SU-DHL-6 (cell line): ENCODE data around the gene STPG2.

Experiments used
- CTCF ChIP-seq: fragments of 200-600 bp; sonication (generic); IDR thresholded peaks from one replicate; pipeline ENCODE4 v1.5.1; 2017; ENCODE audit warnings: antibody characterized with exemption, mild to moderate bottlenecking, low read length, moderate library complexity; ENCODE audit not compliant: insufficient read depth, poor library complexity, severe bottlenecking
- EZH2phosphoT487 ChIP-seq: fragments of 200-600 bp; sonication (generic), shearing (Covaris generic); conservative IDR thresholded peaks from 2 replicates; pipeline ENCODE4 v1.6.1; 2018; ENCODE audit warnings: mild to moderate bottlenecking, antibody characterized with exemption, low read length, moderate library complexity, mixed read lengths

- TF ChIP-seq CTCF, result no peak
- TF ChIP-seq EZH2phosphoT487, result no peak
Observed at GRCh38 chr4:97593248-97593647, 550.0 kb downstream of the STPG2 start.
